NCI-H1694 (cell line): ENCODE data around the gene ADAMTSL1.

Source experiments
- DNase-seq: peaks from one replicate; lab custom pipeline; 2025; lab: John Stamatoyannopoulos, UW

Gene ADAMTSL1

GRCh38 chr9:18699764-18700163 lies 225.8 kb downstream of the ADAMTSL1 start:
- no peak for DNase-seq

GRCh38 chr9:18700714-18701113 lies 226.8 kb downstream of the ADAMTSL1 start:
- no peak for DNase-seq

- DNase-seq, result no peak
Observed at GRCh38 chr9:18703151-18703900, 229.4 kb downstream of the ADAMTSL1 start.

GRCh38 chr9:18703901-18704379 lies 230.0 kb downstream of the ADAMTSL1 start:
- DNase-seq, result no peak

- no peak for DNase-seq
Observed at GRCh38 chr9:18705796-18706392, 231.9 kb downstream of the ADAMTSL1 start.

- DNase-seq, result no peak
Observed at GRCh38 chr9:18706648-18707047, 232.7 kb downstream of the ADAMTSL1 start.

GRCh38 chr9:18707061-18707461 lies 233.1 kb downstream of the ADAMTSL1 start:
- DNase-seq, result no peak

- no peak for DNase-seq
Observed at GRCh38 chr9:18707489-18708205, 233.7 kb downstream of the ADAMTSL1 start.

GRCh38 chr9:18708429-18708828 lies 234.5 kb downstream of the ADAMTSL1 start:
- no peak for DNase-seq

- no peak for DNase-seq
Observed at GRCh38 chr9:18710065-18710464, 236.1 kb downstream of the ADAMTSL1 start.

- DNase-seq, result no peak
Observed at GRCh38 chr9:18717759-18718158, 243.8 kb downstream of the ADAMTSL1 start.

- no peak for DNase-seq
Observed at GRCh38 chr9:18718393-18718792, 244.4 kb downstream of the ADAMTSL1 start.

- no peak for DNase-seq
Observed at GRCh38 chr9:18718932-18719331, 245.0 kb downstream of the ADAMTSL1 start.

GRCh38 chr9:18720691-18721090 lies 246.7 kb downstream of the ADAMTSL1 start:
- no peak for DNase-seq

GRCh38 chr9:18721267-18721994 lies 247.5 kb downstream of the ADAMTSL1 start:
- no peak for DNase-seq

GRCh38 chr9:18721995-18722310 lies 248.0 kb downstream of the ADAMTSL1 start:
- no peak for DNase-seq

- no peak for DNase-seq
Observed at GRCh38 chr9:18722882-18723281, 248.9 kb downstream of the ADAMTSL1 start.

- DNase-seq, result no peak
Observed at GRCh38 chr9:18723366-18723765, 249.4 kb downstream of the ADAMTSL1 start.

GRCh38 chr9:18726546-18726945 lies 252.6 kb downstream of the ADAMTSL1 start:
- no peak for DNase-seq

GRCh38 chr9:18727904-18728303 lies 254.0 kb downstream of the ADAMTSL1 start:
- DNase-seq, result no peak

GRCh38 chr9:18728642-18729041 lies 254.7 kb downstream of the ADAMTSL1 start:
- no peak for DNase-seq

GRCh38 chr9:18730241-18730640 lies 256.3 kb downstream of the ADAMTSL1 start:
- DNase-seq, result no peak
